ENCODE results near the gene GINS2. TPM values are rescaled to one million over a fixed set of nuclear protein-coding genes. Genes with fewer than 3 reads are reported as not detected.

The GINS2 gene
- total and polyA plus RNA-seq, 2 donors (not counting 3 experiments of a cell fraction or from before 2014, with no cell fraction given), result 10.4 to 24.1 TPM

DNA sequence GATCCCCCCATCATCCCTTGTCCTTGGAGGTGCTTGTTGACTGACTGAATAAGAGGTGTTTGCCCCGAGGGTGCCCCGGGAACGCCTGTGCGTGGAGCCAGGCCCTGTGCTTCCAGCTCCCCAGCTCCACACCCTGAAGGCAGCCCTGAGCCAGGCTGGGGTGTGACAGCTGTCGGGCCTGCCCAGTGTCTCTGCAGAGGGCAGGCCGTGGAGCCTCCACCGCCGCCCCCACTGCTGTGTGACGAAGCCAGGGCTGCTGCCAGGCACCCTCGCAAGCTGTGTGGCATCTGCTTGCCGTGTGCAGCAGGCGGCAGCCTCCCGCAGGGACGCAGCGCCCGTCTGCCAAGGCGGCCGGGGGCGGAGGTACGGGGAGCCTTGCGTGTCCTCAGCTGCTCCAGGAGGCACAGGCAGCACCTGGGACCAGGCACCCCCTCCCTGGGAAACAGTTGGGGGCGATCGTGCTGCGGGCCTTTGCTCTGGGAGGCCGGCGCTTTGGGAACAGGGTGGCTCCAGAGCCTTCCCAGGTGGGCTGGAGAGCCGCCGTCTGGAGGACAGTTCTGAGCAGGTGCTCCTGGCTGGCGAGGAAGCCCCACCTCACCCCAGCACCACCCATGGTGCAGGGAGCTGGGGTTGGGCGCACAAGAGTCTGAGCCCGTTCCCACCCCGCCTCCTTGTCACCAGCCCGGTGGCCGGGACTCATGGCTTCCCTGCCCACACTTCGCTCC, 49.1 kb downstream of the GINS2 start:
- ChIA-PET CTCF (no interaction called here), POLR2A (no interaction called here)
- dilution Hi-C loops (cut with MboI; ENCODE audit: extremely low pct_ligation_motif_present, low sequenced_read_pairs) (no loop called here), intact Hi-C loops (cut with micrococcal nuclease) (no loop called here)
- no TSS peak for BruUV-seq (replicated peaks)
- Histone ChIP-seq H3K27me3 (ENCODE audit: control insufficient read depth in 2 of 2, insufficient read depth in 2 of 2, low read length in 2 of 2) (no peaks in the 10 kb centered on the region), H3K9me3 (replicated peaks; ENCODE audit: control insufficient read depth, insufficient read depth, low read length) (no peaks in the 10 kb centered on the region), H3K27ac (ENCODE audit: insufficient read depth, low read depth, low read length) (no peak overlapping the region), H3K36me3 (ENCODE audit: control insufficient read depth in 2 of 2, extremely low read depth in 1 of 2, insufficient read depth in 2 of 2, low read length in 2 of 2) (no peaks in the 10 kb centered on the region), H3K4me2 (ENCODE audit: insufficient read depth, low read length) (no peak overlapping the region), H4K20me1 (replicated peaks; ENCODE audit: control insufficient read depth, extremely low read depth, insufficient read depth, low read length) (no peaks in the 10 kb centered on the region), H3K79me2 (ENCODE audit: control insufficient read depth, insufficient read depth, low read length) (no peaks in the 10 kb centered on the region), H2AFZ (ENCODE audit: low read depth, low read length) (no peak overlapping the region), H3K4me3 (replicated peaks in 1 of 3; ENCODE audit: insufficient read depth in 1 of 3, low read depth in 1 of 3, low read length in 3 of 3) (no peak overlapping the region), H3K4me1 (ENCODE audit: control insufficient read depth, extremely low read depth, insufficient read depth, low read length) (peaks cover 5% of the 10 kb centered on the region), H3K9me1 (replicated peaks; ENCODE audit: control insufficient read depth, extremely low read depth, insufficient read depth, low read length) (no peaks in the 10 kb centered on the region), H3K9ac (replicated peaks; ENCODE audit: extremely low read depth, insufficient read depth, low read length) (no peak overlapping the region)
- FAIRE-seq (no peak), DNase-seq (ENCODE audit: low read depth, low spot score) (no peak)
- no peak for TF ChIP-seq MYC (IDR thresholded peaks at IDR 0.05; ENCODE audit: low read depth, low read length)

DNA sequence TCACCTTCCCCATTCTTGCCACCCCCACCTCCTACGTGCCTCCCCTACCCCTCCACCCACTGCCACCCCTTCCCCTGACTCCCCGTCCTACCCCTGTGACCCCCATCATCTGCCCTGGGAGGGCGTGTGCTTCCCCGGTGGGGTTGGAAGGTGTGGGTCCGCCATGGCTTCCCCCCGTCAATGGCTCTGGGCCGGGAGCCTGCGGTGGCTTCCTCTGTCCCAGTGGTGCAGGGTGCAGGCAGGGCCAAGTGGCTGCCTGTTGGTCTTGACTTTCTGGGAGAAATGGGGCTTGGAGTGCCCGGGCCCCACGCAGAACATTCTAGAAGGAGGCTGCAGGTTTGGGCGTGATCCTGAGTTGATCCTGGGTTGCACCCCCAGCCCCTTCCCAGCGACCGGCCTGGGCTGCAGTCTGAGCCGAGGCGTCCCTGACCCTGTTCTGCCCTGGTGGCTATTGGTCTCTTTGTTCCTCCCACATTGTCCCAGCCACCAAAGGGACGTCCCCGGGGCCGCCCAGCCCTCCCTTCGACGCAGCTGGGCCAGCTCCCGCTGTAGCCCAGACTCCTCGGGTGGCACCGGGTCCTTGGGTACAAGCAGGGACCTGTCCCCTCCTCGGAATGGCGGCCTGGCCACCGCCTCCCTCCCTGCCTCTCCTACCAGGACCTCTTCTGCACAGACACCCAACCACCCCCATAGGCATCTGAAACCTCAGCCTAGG, 49.9 kb downstream of the GINS2 start:
- ChIA-PET CTCF (no interaction called here), POLR2A (no interaction called here)
- Histone ChIP-seq H2AFZ (ENCODE audit: low read depth, low read length) (no peak overlapping the region), H3K36me3 (ENCODE audit: control insufficient read depth in 2 of 2, extremely low read depth in 1 of 2, insufficient read depth in 2 of 2, low read length in 2 of 2) (no peaks in the 10 kb centered on the region), H3K4me2 (ENCODE audit: insufficient read depth, low read length) (no peak overlapping the region), H3K27ac (ENCODE audit: insufficient read depth, low read depth, low read length) (no peak overlapping the region), H3K4me1 (ENCODE audit: control insufficient read depth, extremely low read depth, insufficient read depth, low read length) (peaks cover 5% of the 10 kb centered on the region), H3K9ac (replicated peaks; ENCODE audit: extremely low read depth, insufficient read depth, low read length) (no peak overlapping the region), H3K9me3 (replicated peaks; ENCODE audit: control insufficient read depth, insufficient read depth, low read length) (no peaks in the 10 kb centered on the region), H3K79me2 (ENCODE audit: control insufficient read depth, insufficient read depth, low read length) (no peaks in the 10 kb centered on the region), H4K20me1 (replicated peaks; ENCODE audit: control insufficient read depth, extremely low read depth, insufficient read depth, low read length) (no peaks in the 10 kb centered on the region), H3K4me3 (replicated peaks in 1 of 3; ENCODE audit: insufficient read depth in 1 of 3, low read depth in 1 of 3, low read length in 3 of 3) (no peak overlapping the region), H3K9me1 (replicated peaks; ENCODE audit: control insufficient read depth, extremely low read depth, insufficient read depth, low read length) (no peaks in the 10 kb centered on the region), H3K27me3 (ENCODE audit: control insufficient read depth in 2 of 2, insufficient read depth in 2 of 2, low read length in 2 of 2) (no peaks in the 10 kb centered on the region)
- dilution Hi-C loops (cut with MboI; ENCODE audit: extremely low pct_ligation_motif_present, low sequenced_read_pairs) (no loop called here), intact Hi-C loops (cut with micrococcal nuclease) (no loop called here)
- BruUV-seq (replicated peaks), result no TSS peak
- no peak for FAIRE-seq
- TF ChIP-seq POLR2AphosphoS5 (IDR thresholded peaks at IDR 0.05; ENCODE audit: insufficient read depth, low read depth, low read length) (no peak), EZH2 (IDR thresholded peaks at IDR 0.05; ENCODE audit: borderline replicate concordance, low read depth, low read length, severe bottlenecking) (no peak), POLR2A (IDR thresholded peaks at IDR 0.05; ENCODE audit: low read depth, low read length) (no peak), JUN (IDR thresholded peaks at IDR 0.05; ENCODE audit: borderline replicate concordance, insufficient read depth, insufficient read length, low read depth) (no peak), FOS (IDR thresholded peaks at IDR 0.05; ENCODE audit: borderline replicate concordance, insufficient read depth, low read length) (no peak), MYC (IDR thresholded peaks at IDR 0.05; ENCODE audit: low read depth, low read length) (no peak), GATA2 (IDR thresholded peaks at IDR 0.05; ENCODE audit: insufficient read depth, insufficient read length, low read depth, low read length) (no peak)
- TF ChIP-seq, protein P1, sequence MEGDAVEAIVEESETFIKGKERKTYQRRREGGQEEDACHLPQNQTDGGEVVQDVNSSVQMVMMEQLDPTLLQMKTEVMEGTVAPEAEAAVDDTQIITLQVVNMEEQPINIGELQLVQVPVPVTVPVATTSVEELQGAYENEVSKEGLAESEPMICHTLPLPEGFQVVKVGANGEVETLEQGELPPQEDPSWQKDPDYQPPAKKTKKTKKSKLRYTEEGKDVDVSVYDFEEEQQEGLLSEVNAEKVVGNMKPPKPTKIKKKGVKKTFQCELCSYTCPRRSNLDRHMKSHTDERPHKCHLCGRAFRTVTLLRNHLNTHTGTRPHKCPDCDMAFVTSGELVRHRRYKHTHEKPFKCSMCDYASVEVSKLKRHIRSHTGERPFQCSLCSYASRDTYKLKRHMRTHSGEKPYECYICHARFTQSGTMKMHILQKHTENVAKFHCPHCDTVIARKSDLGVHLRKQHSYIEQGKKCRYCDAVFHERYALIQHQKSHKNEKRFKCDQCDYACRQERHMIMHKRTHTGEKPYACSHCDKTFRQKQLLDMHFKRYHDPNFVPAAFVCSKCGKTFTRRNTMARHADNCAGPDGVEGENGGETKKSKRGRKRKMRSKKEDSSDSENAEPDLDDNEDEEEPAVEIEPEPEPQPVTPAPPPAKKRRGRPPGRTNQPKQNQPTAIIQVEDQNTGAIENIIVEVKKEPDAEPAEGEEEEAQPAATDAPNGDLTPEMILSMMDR (IDR thresholded peaks at IDR 0.05; ENCODE audit: extremely low read depth in 1 of 2, insufficient read depth in 1 of 2, low read depth in 1 of 2, low read length in 2 of 2), result no peak
- TF ChIP-seq, protein P2, sequence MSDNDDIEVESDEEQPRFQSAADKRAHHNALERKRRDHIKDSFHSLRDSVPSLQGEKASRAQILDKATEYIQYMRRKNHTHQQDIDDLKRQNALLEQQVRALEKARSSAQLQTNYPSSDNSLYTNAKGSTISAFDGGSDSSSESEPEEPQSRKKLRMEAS (IDR thresholded peaks at IDR 0.05; ENCODE audit: insufficient read depth, insufficient read length), result no peak
- no peak for DNase-seq (ENCODE audit: low read depth, low spot score)

Data from endothelial cell of umbilical vein (primary cell).